HepG2 (cell line): ENCODE results near the gene TRIM67. TPM values are rescaled to one million over a fixed set of nuclear protein-coding genes. Genes with fewer than 3 reads are reported as not detected.

Source experiments
- ARNTL ChIP-seq: sonication (generic); formaldehyde crosslinking; IDR thresholded peaks from 2 replicates; pipeline ENCODE4 v1.4.0; 2020; ENCODE audit warnings: mild to moderate bottlenecking, missing genetic modification reagents
- BCL6 ChIP-seq: IDR thresholded peaks from 2 replicates; pipeline ENCODE4 v1.6.1; 2016; ENCODE audit warnings: missing genetic modification reagents, missing compliant biosample characterization
- HNF4G ChIP-seq, 2 experiments: sonication (generic) in 1 of 2; formaldehyde crosslinking in 1 of 2; IDR thresholded peaks; 2 replicates each; pipeline versions ENCODE4 v1.4.0 to v1.6.1; 2011 to 2020; ENCODE audit warnings: borderline replicate concordance in 2 of 2, low read depth in 2 of 2, mild to moderate bottlenecking in 2 of 2, low read length in 1 of 2, missing genetic modification reagents in 1 of 2, moderate library complexity in 1 of 2
- HNRNPUL1 ChIP-seq: fragments of 200-400 bp; formaldehyde crosslinking; IDR thresholded peaks from 2 replicates; pipeline ENCODE4 v1.6.1; 2017; ENCODE audit warnings: low read depth, mild to moderate bottlenecking, low read length, moderate library complexity
- IRF9 ChIP-seq: sonication (generic); formaldehyde crosslinking; IDR thresholded peaks from 2 replicates; pipeline ENCODE4 v1.8.0; 2022; ENCODE audit warnings: missing genetic modification reagents, mild to moderate bottlenecking, borderline replicate concordance
- LBX2 ChIP-seq: sonication (generic); formaldehyde crosslinking; IDR thresholded peaks from 2 replicates; pipeline ENCODE4 v1.5.0; 2020; ENCODE audit warnings: missing genetic modification reagents, mild to moderate bottlenecking, borderline replicate concordance
- MED13 ChIP-seq: sonication (generic); formaldehyde crosslinking; IDR thresholded peaks from 2 replicates; pipeline ENCODE4 v1.5.0; 2020; ENCODE audit warnings: missing genetic modification reagents
- NCOA2 ChIP-seq: sonication (generic); formaldehyde crosslinking; IDR thresholded peaks from 2 replicates; pipeline ENCODE4 v1.8.0; 2022; ENCODE audit warnings: inconsistent platforms
- NFKB2 ChIP-seq: sonication (generic); formaldehyde crosslinking; IDR thresholded peaks from 2 replicates; pipeline ENCODE4 v1.4.0; 2020; ENCODE audit warnings: missing genetic modification reagents, borderline replicate concordance
- NR2C2 ChIP-seq: sonication (generic); formaldehyde crosslinking; IDR thresholded peaks from 2 replicates; pipeline ENCODE4 v1.4.0; 2020; ENCODE audit warnings: missing genetic modification reagents, mild to moderate bottlenecking, moderate library complexity, borderline replicate concordance
- NR2F6 ChIP-seq, 2 experiments: IDR thresholded peaks; 2 replicates each; pipeline ENCODE4 v1.6.1; 2016; ENCODE audit warnings: antibody characterized with exemption in 1 of 2, mild to moderate bottlenecking in 1 of 2
- PRDM15 ChIP-seq: sonication (generic); formaldehyde crosslinking; IDR thresholded peaks from 2 replicates; pipeline ENCODE4 v1.4.0; 2020; ENCODE audit warnings: missing genetic modification reagents
- TAF15 ChIP-seq: fragments of 200-400 bp; formaldehyde crosslinking; IDR thresholded peaks from one replicate; pipeline ENCODE4 v1.6.1; 2018; ENCODE audit warnings: mild to moderate bottlenecking, low read depth, low read length; ENCODE audit not compliant: poor library complexity, severe bottlenecking
- ZFP90 ChIP-seq: sonication (generic); formaldehyde crosslinking; IDR thresholded peaks from 2 replicates; pipeline ENCODE4 v1.8.0; 2022; ENCODE audit warnings: missing genetic modification reagents, mild to moderate bottlenecking, inconsistent platforms, borderline replicate concordance
- ZNF264 ChIP-seq: sonication (generic); formaldehyde crosslinking; IDR thresholded peaks from 2 replicates; pipeline ENCODE4 v1.4.0; 2020; ENCODE audit warnings: missing genetic modification reagents
- ZNF274 ChIP-seq: sonication (generic); formaldehyde crosslinking; IDR thresholded peaks from 2 replicates; pipeline ENCODE4 v1.5.1; 2020; ENCODE audit warnings: mild to moderate bottlenecking, missing genetic modification reagents
- ZNF317 ChIP-seq: sonication (generic); formaldehyde crosslinking; IDR thresholded peaks from 2 replicates; pipeline ENCODE4 v1.5.0; 2020; ENCODE audit warnings: mild to moderate bottlenecking, missing genetic modification reagents
- ZNF510 ChIP-seq: sonication (generic); formaldehyde crosslinking; IDR thresholded peaks from 2 replicates; pipeline ENCODE4 v1.4.0; 2020; ENCODE audit warnings: low read depth, mild to moderate bottlenecking, missing genetic modification reagents
- ZNF549 ChIP-seq: sonication (generic); formaldehyde crosslinking; IDR thresholded peaks from 2 replicates; pipeline ENCODE4 v1.5.0; 2020; ENCODE audit warnings: missing genetic modification reagents
- ZNF572 ChIP-seq: sonication (generic); formaldehyde crosslinking; IDR thresholded peaks from 2 replicates; pipeline ENCODE4 v1.5.1; 2020; ENCODE audit warnings: mild to moderate bottlenecking, missing genetic modification reagents
- ZNF737 ChIP-seq: sonication (generic); formaldehyde crosslinking; IDR thresholded peaks from 2 replicates; pipeline ENCODE4 v1.5.0; 2020; ENCODE audit warnings: missing genetic modification reagents, mild to moderate bottlenecking, borderline replicate concordance
- polyA plus RNA-seq, 8 experiments: library from polyadenylated mRNA; depleted of rRNA in 3 of 8; stranded (reverse) in 7 of 8; unstranded in 1 of 8; fragments of >200 nt; fragmentation: Illumina TruSeq in 4 of 8; extraction: Trizol in 4 of 8; gene quantifications; 2 replicates each; pipeline versions ENCODE4 v1.2.1 to v1.2.3, GENCODE V29; 2011 to 2016; ENCODE audit warnings: low read depth in 4 of 8, missing spikeins in 1 of 8, mixed read lengths in 1 of 8; ENCODE audit not compliant: insufficient read depth in 1 of 8
- total RNA-seq, 5 experiments: library from RNA; depleted of rRNA; stranded (reverse); fragments of >200 nt; fragmentation: Illumina TruSeq; extraction: Trizol; gene quantifications; 2 replicates each; pipeline ENCODE4 v1.2.3, GENCODE V29; 2016; ENCODE audit warnings: low read depth in 1 of 5
- TF ChIP-seq, protein P1 (sequence below): sonication (generic); formaldehyde crosslinking; IDR thresholded peaks from 2 replicates; pipeline ENCODE4 v1.4.0; 2020; ENCODE audit warnings: missing genetic modification reagents, borderline replicate concordance

The TRIM67 gene
- total and polyA plus RNA-seq, 2 of the 13 experiments (the other 11 are each of a cell fraction or from before 2014, with no cell fraction given) = not detected

- no peak for TF ChIP-seq PRDM15 (CRISPR knock-in tag)
- no peak for TF ChIP-seq ARNTL (CRISPR knock-in tag)
- TF ChIP-seq IRF9 = no peak
- no peak for TF ChIP-seq LBX2 (CRISPR knock-in tag)
- no peak for TF ChIP-seq ZNF737
- TF ChIP-seq, protein P1, sequence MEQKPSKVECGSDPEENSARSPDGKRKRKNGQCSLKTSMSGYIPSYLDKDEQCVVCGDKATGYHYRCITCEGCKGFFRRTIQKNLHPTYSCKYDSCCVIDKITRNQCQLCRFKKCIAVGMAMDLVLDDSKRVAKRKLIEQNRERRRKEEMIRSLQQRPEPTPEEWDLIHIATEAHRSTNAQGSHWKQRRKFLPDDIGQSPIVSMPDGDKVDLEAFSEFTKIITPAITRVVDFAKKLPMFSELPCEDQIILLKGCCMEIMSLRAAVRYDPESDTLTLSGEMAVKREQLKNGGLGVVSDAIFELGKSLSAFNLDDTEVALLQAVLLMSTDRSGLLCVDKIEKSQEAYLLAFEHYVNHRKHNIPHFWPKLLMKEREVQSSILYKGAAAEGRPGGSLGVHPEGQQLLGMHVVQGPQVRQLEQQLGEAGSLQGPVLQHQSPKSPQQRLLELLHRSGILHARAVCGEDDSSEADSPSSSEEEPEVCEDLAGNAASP (CRISPR knock-in tag) = peak; percentile 15; the same call in 1 of the 2 replicates
- peak; percentile 33; the same call in 1 of the 2 replicates for TF ChIP-seq ZNF317 (CRISPR knock-in tag)
- TF ChIP-seq ZNF572 (CRISPR knock-in tag) = no peak
- TF ChIP-seq ZNF274 = no peak
- peak; percentile 14; the same call in 1 of the 2 replicates for TF ChIP-seq NR2C2 (CRISPR knock-in tag)
- TF ChIP-seq BCL6 (CRISPR knock-in tag) = peak; percentile 69
- TF ChIP-seq NFKB2 (CRISPR knock-in tag) = no peak
- TF ChIP-seq NR2F6 (IDR thresholded peaks at IDR 0.05) = peak; percentile 73
- TF ChIP-seq NR2F6 (CRISPR knock-in tag; IDR thresholded peaks at IDR 0.05) = peak; percentile 68
- TF ChIP-seq ZNF510 = 0 out of 2 replicates have a peak, but pooled peaks have one; percentile 29
- TF ChIP-seq HNRNPUL1 = no peak
- peak; percentile 32; the same call in 1 of the 2 replicates for TF ChIP-seq NCOA2 (CRISPR knock-in tag)
- TF ChIP-seq TAF15 = no peak
- peak; percentile 90 for TF ChIP-seq HNF4G (IDR thresholded peaks at IDR 0.05; ENCODE audit: borderline replicate concordance, low read depth, low read length)
- TF ChIP-seq HNF4G (CRISPR knock-in tag; IDR thresholded peaks at IDR 0.05; ENCODE audit: borderline replicate concordance, low read depth) = peak; percentile 60; the same call in 1 of the 2 replicates
- no peak for TF ChIP-seq ZFP90
- TF ChIP-seq ZNF264 (CRISPR knock-in tag) = 0 out of 2 replicates have a peak, but pooled peaks have one; percentile 47
- no peak for TF ChIP-seq MED13 (CRISPR knock-in tag)
- no peak for TF ChIP-seq ZNF549
These were observed 71.2 kb downstream of the TRIM67 start (continued) for GRCh38 chr1:231232870-231233734.
